HepG2 (cell line): ENCODE measurements around the gene PKP4. TPM values are rescaled to one million over a fixed set of nuclear protein-coding genes. Genes with fewer than 3 reads are reported as not detected.
A peak's percentile ranks its signal among the peaks of the same experiment; 100 is the strongest.

ENCODE experiments used
- ATAC-seq: fragments of 200-7000 bp; cut with Tn5 transposase; 3 replicates; pipeline ENCODE4 v1.9.1; 2020; ENCODE audit warnings: mild to moderate bottlenecking, moderate library complexity
- BruUV-seq: library from RNA; stranded (reverse); fragments of 400-500 nt; replicated peaks from 2 replicates; lab custom pipeline; 2021; lab: Mats Ljungman, UMichigan
- CTCF ChIA-PET: fragments of 300-600 bp; formaldehyde crosslinking; extraction: SDS; loops from one replicate; lab custom pipeline; 2021; ENCODE audit warnings: low total read pairs, inconsistent platforms, low intra/inter-chr PET ratio; lab: Yijun Ruan, JAX
- POLR2A ChIA-PET: fragments of 350-600 bp; sonication (Branson Sonifier 250); formaldehyde crosslinking; loops from one replicate; lab custom pipeline; 2020; ENCODE audit warnings: antibody characterized with exemption, inconsistent platforms; lab: Yijun Ruan, JAX
- DNase-seq: peaks from one replicate; pipeline ENCODE4 v3.0.0-alpha.2; 2015; ENCODE audit warnings: low spot score
- FAIRE-seq: peaks from 3 replicates; lab custom pipeline; 2011; peaks lifted over from hg19 to GRCh38; lab: Jason Lieb, UNC
- H2AFZ ChIP-seq: one replicate; pipeline ENCODE4 v1.6.1; 2011; ENCODE audit warnings: low read length, inconsistent platforms
- H3K27ac ChIP-seq: fragments of 300-600 bp; 3 replicates; pipeline ENCODE4 v1.8.0; 2011; ENCODE audit warnings: mixed run types, mild to moderate bottlenecking, mixed read lengths, low read length, inconsistent platforms; ENCODE audit not compliant: insufficient read depth; ENCODE audit errors: extremely low read length
- H3K27me3 ChIP-seq, 2 experiments: fragments of 200-600 bp in 1 of 2; 2 replicates in 1 of 2; 3 replicates in 1 of 2; pipeline versions ENCODE4 v1.6.0 to v1.8.0; 2011; ENCODE audit warnings: low read length in 2 of 2, mild to moderate bottlenecking in 2 of 2, moderate library complexity in 2 of 2, inconsistent platforms in 1 of 2; ENCODE audit not compliant: insufficient read depth in 2 of 2, control insufficient read depth in 1 of 2
- H3K36me3 ChIP-seq, 2 experiments: fragments of 200-600 bp in 1 of 2; replicated peaks in 1 of 2; 2 replicates in 1 of 2; 3 replicates in 1 of 2; pipeline versions ENCODE4 v1.5.1 to v1.8.0; 2011; ENCODE audit warnings: low read length in 2 of 2, inconsistent platforms in 1 of 2; ENCODE audit not compliant: insufficient read depth in 2 of 2, control insufficient read depth in 1 of 2
- H3K4me1 ChIP-seq: 2 replicates; pipeline ENCODE4 v1.5.1; 2012; ENCODE audit warnings: low read length, inconsistent platforms; ENCODE audit not compliant: insufficient read depth
- H3K4me2 ChIP-seq: 2 replicates; pipeline ENCODE4 v1.6.0; 2011; ENCODE audit warnings: low read depth, low read length, inconsistent platforms
- H3K4me3 ChIP-seq, 3 experiments: fragments of 200-600 bp in 1 of 3; sonication (generic), shearing (Covaris generic) in 1 of 3; replicated peaks in 1 of 3; 2 replicates each; pipeline ENCODE4 v1.5.1; 2011 to 2016; ENCODE audit warnings: low read length in 3 of 3, inconsistent platforms in 2 of 3, low read depth in 2 of 3, mild to moderate bottlenecking in 2 of 3, control low read depth in 1 of 3, mixed read lengths in 1 of 3; ENCODE audit not compliant: insufficient read depth in 1 of 3
- H3K79me2 ChIP-seq: one replicate; pipeline ENCODE4 v1.6.1; 2011; ENCODE audit warnings: low read length, inconsistent platforms; ENCODE audit not compliant: insufficient read depth
- H3K9ac ChIP-seq: 2 replicates; pipeline ENCODE4 v1.6.0; 2011; ENCODE audit warnings: mild to moderate bottlenecking, low read depth, low read length, inconsistent platforms; ENCODE audit not compliant: insufficient read depth
- H3K9me3 ChIP-seq: 2 replicates; pipeline ENCODE4 v1.5.1; 2012; ENCODE audit warnings: mild to moderate bottlenecking, low read length
- H4K20me1 ChIP-seq: 2 replicates; pipeline ENCODE4 v1.6.0; 2011; ENCODE audit warnings: inconsistent platforms, mild to moderate bottlenecking, low read length, moderate library complexity; ENCODE audit not compliant: insufficient read depth
- ATAD3A ChIP-seq: sonication (generic); formaldehyde crosslinking; IDR thresholded peaks from 2 replicates; pipeline ENCODE4 v1.4.0; 2020; ENCODE audit warnings: missing genetic modification reagents
- FOXJ3 ChIP-seq: sonication (generic); formaldehyde crosslinking; IDR thresholded peaks from 2 replicates; pipeline ENCODE4 v1.4.0; 2020; ENCODE audit warnings: missing genetic modification reagents, mild to moderate bottlenecking, borderline replicate concordance
- FOXO1 ChIP-seq: sonication (generic); formaldehyde crosslinking; IDR thresholded peaks from 2 replicates; pipeline ENCODE4 v1.4.0; 2020; ENCODE audit warnings: missing genetic modification reagents
- HNF4A ChIP-seq: sonication (generic); formaldehyde crosslinking; IDR thresholded peaks from 2 replicates; pipeline ENCODE4 v1.4.0; 2020; ENCODE audit warnings: missing genetic modification reagents
- KDM2A ChIP-seq: sonication (generic); formaldehyde crosslinking; IDR thresholded peaks from 2 replicates; pipeline ENCODE4 v1.4.0; 2020; ENCODE audit warnings: low read depth, missing genetic modification reagents, borderline replicate concordance
- KDM4B ChIP-seq: sonication (generic); formaldehyde crosslinking; IDR thresholded peaks from 2 replicates; pipeline ENCODE4 v1.4.0; 2020; ENCODE audit warnings: missing genetic modification reagents
- LBX2 ChIP-seq: sonication (generic); formaldehyde crosslinking; IDR thresholded peaks from 2 replicates; pipeline ENCODE4 v1.5.0; 2020; ENCODE audit warnings: missing genetic modification reagents, mild to moderate bottlenecking, borderline replicate concordance
- POGK ChIP-seq: sonication (generic); formaldehyde crosslinking; conservative IDR thresholded peaks from 2 replicates; pipeline ENCODE4 v1.8.0; 2022; ENCODE audit warnings: mild to moderate bottlenecking, moderate library complexity, missing genetic modification reagents
- PPARG ChIP-seq: conservative IDR thresholded peaks from 2 replicates; pipeline ENCODE4 v1.6.1; 2016; ENCODE audit warnings: missing biosample characterization, missing genetic modification reagents
- SKIL ChIP-seq: sonication (generic); formaldehyde crosslinking; IDR thresholded peaks from 2 replicates; pipeline ENCODE4 v1.8.0; 2022; ENCODE audit warnings: missing genetic modification reagents, mild to moderate bottlenecking, moderate library complexity, borderline replicate concordance
- SMAD3 ChIP-seq: sonication (generic); formaldehyde crosslinking; IDR thresholded peaks from 2 replicates; pipeline ENCODE4 v1.4.0; 2020; ENCODE audit warnings: missing genetic modification reagents
- TAF1 ChIP-seq: sonication (generic); formaldehyde crosslinking; IDR thresholded peaks from 2 replicates; pipeline ENCODE4 v1.4.0; 2020; ENCODE audit warnings: missing genetic modification reagents
- TBL1XR1 ChIP-seq: fragments of 150-350 bp; IDR thresholded peaks from 2 replicates; pipeline ENCODE4 v1.6.1; 2014; ENCODE audit warnings: borderline replicate concordance, low read length; ENCODE audit not compliant: partially characterized antibody
- ZBTB39 ChIP-seq: sonication (generic); formaldehyde crosslinking; IDR thresholded peaks from 2 replicates; pipeline ENCODE4 v1.5.0; 2020; ENCODE audit warnings: missing genetic modification reagents
- ZFYVE20 ChIP-seq: sonication (generic); formaldehyde crosslinking; IDR thresholded peaks from 2 replicates; pipeline ENCODE4 v1.8.0; 2023; ENCODE audit warnings: low read depth, mild to moderate bottlenecking, moderate library complexity, missing genetic modification reagents, borderline replicate concordance
- ZNF136 ChIP-seq: sonication (generic); formaldehyde crosslinking; IDR thresholded peaks from 2 replicates; pipeline ENCODE4 v1.8.1; 2022; ENCODE audit warnings: low read depth, mild to moderate bottlenecking, moderate library complexity, missing genetic modification reagents
- ZNF282 ChIP-seq: fragments of 450-650 bp; IDR thresholded peaks from 2 replicates; pipeline ENCODE4 v1.6.1; 2018; ENCODE audit not compliant: partially characterized antibody
- ZNF292 ChIP-seq: sonication (generic); formaldehyde crosslinking; IDR thresholded peaks from 2 replicates; pipeline ENCODE4 v1.8.1; 2022; ENCODE audit warnings: mild to moderate bottlenecking, low read depth, missing genetic modification reagents, borderline replicate concordance
- ZNF451 ChIP-seq: sonication (generic); formaldehyde crosslinking; IDR thresholded peaks from 2 replicates; pipeline ENCODE4 v1.5.0; 2020; ENCODE audit warnings: mild to moderate bottlenecking, missing genetic modification reagents
- ZSCAN25 ChIP-seq: sonication (generic); formaldehyde crosslinking; IDR thresholded peaks from 2 replicates; pipeline ENCODE4 v1.8.0; 2022; ENCODE audit warnings: mild to moderate bottlenecking, missing genetic modification reagents
- WGBS: methylation state at CpG from one replicate; pipeline ENCODE4 v1.1.6; 2017; ENCODE audit warnings: low lambda C conversion rate; 5-methylcytosine and 5-hydroxymethylcytosine counted together
- in situ Hi-C: cut with HindIII; loops from 2 replicates; pipeline ENCODE4 v1.10.0; 2017; ENCODE audit warnings: low pct_unique_long_range_greater_than_20kb; ENCODE audit not compliant: extremely low pct_ligation_motif_present
- intact Hi-C: fragments of 100-400 bp; cut with micrococcal nuclease; formaldehyde crosslinking; loops from one replicate; pipeline ENCODE4 v1.10.0; 2022; ENCODE audit not compliant: unreplicated experiment
- polyA plus RNA-seq, 8 experiments: library from polyadenylated mRNA; depleted of rRNA in 3 of 8; stranded (reverse) in 7 of 8; unstranded in 1 of 8; fragments of >200 nt; fragmentation: Illumina TruSeq in 4 of 8; extraction: Trizol in 4 of 8; gene quantifications; 2 replicates each; pipeline versions ENCODE4 v1.2.1 to v1.2.3, GENCODE V29; 2011 to 2016; ENCODE audit warnings: low read depth in 4 of 8, missing spikeins in 1 of 8, mixed read lengths in 1 of 8; ENCODE audit not compliant: insufficient read depth in 1 of 8
- total RNA-seq, 5 experiments: library from RNA; depleted of rRNA; stranded (reverse); fragments of >200 nt; fragmentation: Illumina TruSeq; extraction: Trizol; gene quantifications; 2 replicates each; pipeline ENCODE4 v1.2.3, GENCODE V29; 2016; ENCODE audit warnings: low read depth in 1 of 5

The PKP4 gene
- total and polyA plus RNA-seq, 2 of the 13 experiments (the other 11 are each of a cell fraction or from before 2014, with no cell fraction given): 80.9 to 90.5 TPM

- Histone ChIP-seq H3K9me3 (no peaks in the 10 kb centered on the region), H3K36me3 (peaks cover 0 to 2% of the 10 kb centered on the region in 2 experiments; a peak in 2 of 5 replicates), H3K27me3 (no peaks in the 10 kb centered on the region), H3K79me2 (peaks cover 22% of the 10 kb centered on the region), H4K20me1 (no peaks in the 10 kb centered on the region), H3K9ac (no peak overlapping the region), H2AFZ (no peak overlapping the region), H3K4me2 (no peak overlapping the region), H3K4me3 (no peak overlapping the region), H3K27ac (no peak overlapping the region), H3K4me1 (peaks cover 41% of the 10 kb centered on the region)
- DNase-seq: no peak
- BruUV-seq: no TSS peak
- ChIA-PET POLR2A (no interaction called here), CTCF (no interaction called here)
- 89% methylated on average over 3 of the region's 3 CpGs for WGBS
- ATAC-seq: no peak
- FAIRE-seq: no peak
- in situ Hi-C loops (no loop called here), intact Hi-C loops (no loop called here)
- TF ChIP-seq ZNF292: no peak
- TF ChIP-seq ATAD3A (CRISPR knock-in tag): no peak
- no peak for TF ChIP-seq ZFYVE20
- no peak for TF ChIP-seq KDM4B (CRISPR knock-in tag)
- no peak for TF ChIP-seq ZNF282
- TF ChIP-seq PPARG: peak; percentile 48; the same call in 1 of the 2 replicates
- no peak for TF ChIP-seq KDM2A (CRISPR knock-in tag)
- TF ChIP-seq SMAD3 (CRISPR knock-in tag): no peak
- TF ChIP-seq LBX2 (CRISPR knock-in tag): no peak
- no peak for TF ChIP-seq ZSCAN25
- TF ChIP-seq SKIL (CRISPR knock-in tag): no peak
- TF ChIP-seq ZNF451 (CRISPR knock-in tag): no peak
- no peak for TF ChIP-seq ZBTB39 (CRISPR knock-in tag)
- no peak for TF ChIP-seq FOXO1 (CRISPR knock-in tag)
- TF ChIP-seq POGK (CRISPR knock-in tag): no peak
- no peak for TF ChIP-seq FOXJ3 (CRISPR knock-in tag)
- no peak for TF ChIP-seq TBL1XR1
- 0 out of 2 replicates have a peak, but pooled peaks have one; percentile 18 for TF ChIP-seq HNF4A
- TF ChIP-seq TAF1: no peak
- no peak for TF ChIP-seq ZNF136
Measured at GRCh38 chr2:158561054-158561453, 104.3 kb downstream of the PKP4 start.
